GM21390 (cell line): ENCODE measurements around the gene FBXW8.
A peak's percentile ranks its signal among the peaks of the same experiment; 100 is the strongest.

Experiments used
- ATAC-seq: cut with Tn5 transposase; IDR thresholded peaks from one replicate; pipeline ENCODE4 v1.9.1; 2021; ENCODE audit not compliant: unreplicated experiment

The FBXW8 gene

GRCh38 chr12:116884871-116885270, 25.9 kb upstream of the FBXW8 start:
- ATAC-seq: no peak

GRCh38 chr12:116885491-116885890, 25.3 kb upstream of the FBXW8 start:
- no peak for ATAC-seq

DNA sequence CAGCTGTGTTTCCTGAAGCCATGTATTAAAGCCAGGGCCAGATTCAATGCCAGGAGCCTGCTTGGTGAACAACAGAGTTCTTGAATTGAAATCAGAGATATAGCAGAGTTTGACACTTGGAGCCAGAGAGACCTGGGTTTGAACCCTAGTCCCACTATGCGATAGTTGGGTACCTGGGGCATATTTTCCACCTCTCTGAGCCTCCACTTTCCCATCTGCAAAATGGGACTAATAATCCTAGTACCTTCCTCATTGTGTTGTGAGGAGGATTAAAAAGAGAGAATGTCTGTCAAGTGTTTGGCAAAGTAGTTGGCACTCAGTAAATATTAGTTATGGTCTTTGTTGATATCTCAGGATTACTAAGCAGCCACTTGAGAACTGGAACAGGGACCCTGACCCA, 23.5 kb upstream of the FBXW8 start:
- ATAC-seq: no peak

- no peak for ATAC-seq
Observed at GRCh38 chr12:116887897-116888296, 22.9 kb upstream of the FBXW8 start.

GRCh38 chr12:116890330-116890729, 20.4 kb upstream of the FBXW8 start:
- ATAC-seq: no peak

DNA sequence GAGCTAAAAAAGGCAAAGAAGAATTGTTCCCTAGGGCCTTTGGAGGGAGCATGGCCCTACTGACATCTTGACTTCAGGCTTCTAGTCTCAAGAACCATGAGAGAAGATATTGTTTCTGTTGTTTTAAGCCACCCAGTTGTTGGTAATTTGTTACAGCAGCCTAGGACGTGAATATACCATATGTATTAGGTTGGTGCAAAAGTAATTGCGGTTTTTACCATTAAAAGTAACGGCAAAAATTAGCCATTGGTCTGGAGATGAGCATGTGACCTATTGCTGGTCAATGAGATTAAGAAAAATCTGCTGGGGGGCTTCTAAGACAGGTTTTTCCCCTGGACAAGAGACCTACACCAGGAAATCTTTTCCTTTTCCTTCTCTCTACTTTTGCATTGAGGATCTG, 19.7 kb upstream of the FBXW8 start:
- ATAC-seq: no peak

- ATAC-seq: no peak
Observed at GRCh38 chr12:116892349-116893140, 18.2 kb upstream of the FBXW8 start.

- no peak for ATAC-seq
Observed at GRCh38 chr12:116894913-116895312, 15.8 kb upstream of the FBXW8 start.

- ATAC-seq: no peak
Observed at GRCh38 chr12:116896411-116896924, 14.3 kb upstream of the FBXW8 start.

DNA sequence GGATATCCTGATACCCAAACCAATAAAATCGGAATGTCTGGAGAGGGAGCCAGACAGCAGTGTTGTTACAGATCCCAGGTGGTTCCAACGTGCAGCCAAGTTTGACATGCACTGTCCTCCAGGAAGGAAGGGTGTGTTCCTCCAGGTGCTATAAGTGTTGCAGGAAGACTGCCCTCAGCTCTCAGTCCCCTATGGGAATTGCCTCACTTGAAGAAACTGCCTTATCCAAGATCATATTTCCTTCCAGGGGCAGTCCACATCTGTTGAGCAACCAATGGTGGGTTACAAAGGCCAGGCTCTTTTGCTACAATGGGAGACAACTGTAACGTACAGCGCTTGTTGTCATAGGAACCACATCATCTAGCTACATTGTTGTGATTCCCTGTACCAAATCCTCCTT, 13.3 kb upstream of the FBXW8 start:
- no peak for ATAC-seq

GRCh38 chr12:116898669-116899068, 12.1 kb upstream of the FBXW8 start:
- ATAC-seq: no peak

DNA sequence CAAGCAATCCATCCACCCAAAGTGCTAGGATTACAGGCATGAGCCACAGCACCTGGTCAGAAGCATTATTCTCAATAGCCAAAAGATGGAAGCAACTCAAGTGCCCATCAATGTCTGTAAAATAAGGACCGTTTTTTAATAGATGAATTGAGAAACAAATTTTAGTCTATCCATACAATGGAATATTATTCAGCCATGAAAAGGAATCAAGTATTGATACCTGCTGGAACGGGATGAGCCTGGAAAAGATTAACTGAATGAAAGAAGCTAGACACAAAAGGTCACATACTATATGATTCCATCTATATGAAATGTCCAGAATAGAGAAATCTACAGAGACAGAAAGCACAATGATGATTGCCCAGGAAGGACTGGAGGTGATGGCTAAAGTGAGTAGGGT, 9.1 kb upstream of the FBXW8 start:
- ATAC-seq: no peak

DNA sequence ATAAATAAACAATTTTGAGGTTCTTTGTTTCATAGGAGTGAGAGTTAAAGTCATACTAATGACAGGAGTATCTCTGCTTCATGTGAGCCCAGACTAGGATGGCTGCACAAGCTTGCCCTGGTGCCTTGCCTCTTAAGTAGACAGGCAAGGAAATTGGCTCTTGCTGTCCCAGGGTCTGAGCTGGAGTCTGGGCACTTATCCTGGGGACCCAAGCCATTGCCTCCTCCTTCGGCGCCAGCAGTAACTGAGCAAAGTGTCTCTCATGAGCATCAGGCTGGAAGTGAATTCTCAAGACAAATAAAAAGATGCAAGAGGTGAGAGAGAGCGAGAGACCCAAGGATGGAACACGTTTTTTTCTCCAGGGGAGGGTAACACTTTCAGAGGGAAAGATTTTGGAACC, 6.9 kb upstream of the FBXW8 start:
- ATAC-seq: no peak

GRCh38 chr12:116906285-116906684, 4.5 kb upstream of the FBXW8 start:
- ATAC-seq: no peak

- no peak for ATAC-seq
Observed at GRCh38 chr12:116910280-116910644, 488 bp upstream of the FBXW8 start.

- no peak for ATAC-seq
Observed at GRCh38 chr12:116915326-116915725, 4.6 kb downstream of the FBXW8 start.

GRCh38 chr12:116916122-116916521, 5.4 kb downstream of the FBXW8 start:
- ATAC-seq: no peak

DNA sequence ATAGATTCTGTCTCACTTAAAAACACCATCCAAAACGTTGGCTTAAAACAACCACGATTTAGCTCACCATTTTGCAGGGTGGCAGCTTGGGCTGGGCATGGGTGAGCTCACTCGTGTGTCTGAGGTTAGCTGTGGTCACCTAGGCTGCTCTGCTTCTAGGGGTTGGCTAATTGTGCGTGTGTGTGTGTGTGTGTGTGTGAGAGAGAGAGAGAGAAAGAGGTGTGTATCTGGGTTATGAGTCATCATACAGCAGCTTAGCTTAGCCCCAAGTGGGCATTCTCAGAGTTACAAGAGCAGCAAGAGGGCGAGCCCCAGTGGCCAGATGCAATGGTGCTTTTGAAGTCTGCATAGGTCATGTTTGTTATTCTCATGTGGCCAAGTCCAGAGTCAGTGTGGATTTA, 6.0 kb downstream of the FBXW8 start:
- ATAC-seq: peak; percentile 76

DNA sequence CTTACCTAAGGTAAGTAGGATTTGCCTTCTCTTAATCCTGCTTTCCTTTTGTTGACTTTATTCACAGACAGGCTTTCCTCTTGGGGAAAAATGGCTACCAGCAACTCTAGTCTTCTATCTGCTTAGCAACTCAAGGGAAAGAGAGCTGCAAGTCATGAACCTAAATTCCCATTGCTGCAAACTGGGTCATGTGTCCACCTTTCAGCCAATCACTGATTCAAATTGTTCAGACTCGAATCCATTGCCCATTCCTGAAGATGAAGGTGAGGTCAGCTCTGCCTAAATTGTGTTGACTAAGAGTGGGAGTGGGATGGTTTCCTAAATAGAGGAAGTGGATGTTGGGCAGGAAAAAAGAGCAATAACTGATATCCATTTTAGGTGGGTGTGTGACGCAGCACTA, 7.7 kb downstream of the FBXW8 start:
- ATAC-seq: no peak

DNA sequence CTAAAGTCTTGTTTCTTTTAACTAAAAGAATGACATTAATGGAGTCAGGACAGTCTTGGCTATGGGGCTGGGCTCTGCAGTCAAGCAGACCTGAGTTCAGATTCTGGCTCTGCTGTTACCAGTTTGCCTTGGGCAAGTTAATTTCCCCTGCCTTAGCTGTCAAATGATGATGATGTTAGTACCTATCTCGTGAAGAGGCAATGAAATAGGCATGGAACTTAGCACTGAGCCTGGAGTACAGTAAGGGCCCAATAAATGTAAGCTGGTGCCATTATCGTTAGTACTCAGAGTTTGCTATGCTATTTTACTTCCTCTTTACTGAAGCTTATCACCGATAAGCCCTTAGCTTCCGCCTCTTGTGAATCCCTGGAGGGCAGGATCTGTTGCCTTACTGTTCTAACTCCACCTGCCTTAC, 8.5 kb downstream of the FBXW8 start:
- no peak for ATAC-seq

- ATAC-seq: no peak
Observed at GRCh38 chr12:116919706-116920485, 9.1 kb downstream of the FBXW8 start.

DNA sequence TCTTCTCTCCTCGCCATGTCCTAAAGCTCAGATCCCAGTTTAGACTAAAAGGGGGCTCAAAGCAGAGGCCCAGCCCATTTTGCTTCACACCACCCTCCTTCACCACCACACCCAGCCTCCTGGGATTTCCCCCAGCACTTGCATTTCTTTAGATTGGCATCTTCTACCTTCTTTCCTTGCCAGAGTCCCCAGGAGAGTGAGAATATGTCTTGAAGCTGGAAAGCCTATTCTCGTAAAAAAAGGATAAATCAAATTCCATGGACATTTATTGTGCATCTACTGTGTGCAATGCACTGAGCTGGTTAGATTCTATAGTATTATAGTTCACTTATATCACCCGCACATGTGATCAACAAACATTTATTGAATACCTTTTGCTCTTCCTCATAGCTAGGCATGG, 10.2 kb downstream of the FBXW8 start:
- no peak for ATAC-seq
